ENCODE measurements around the gene TIMM22.
"Not testable (repeated sequence)": the region's sequence is repeated elsewhere in the genome, so short reads cannot be mapped to it uniquely, and the experiment has no call there.

Gene TIMM22

DNA sequence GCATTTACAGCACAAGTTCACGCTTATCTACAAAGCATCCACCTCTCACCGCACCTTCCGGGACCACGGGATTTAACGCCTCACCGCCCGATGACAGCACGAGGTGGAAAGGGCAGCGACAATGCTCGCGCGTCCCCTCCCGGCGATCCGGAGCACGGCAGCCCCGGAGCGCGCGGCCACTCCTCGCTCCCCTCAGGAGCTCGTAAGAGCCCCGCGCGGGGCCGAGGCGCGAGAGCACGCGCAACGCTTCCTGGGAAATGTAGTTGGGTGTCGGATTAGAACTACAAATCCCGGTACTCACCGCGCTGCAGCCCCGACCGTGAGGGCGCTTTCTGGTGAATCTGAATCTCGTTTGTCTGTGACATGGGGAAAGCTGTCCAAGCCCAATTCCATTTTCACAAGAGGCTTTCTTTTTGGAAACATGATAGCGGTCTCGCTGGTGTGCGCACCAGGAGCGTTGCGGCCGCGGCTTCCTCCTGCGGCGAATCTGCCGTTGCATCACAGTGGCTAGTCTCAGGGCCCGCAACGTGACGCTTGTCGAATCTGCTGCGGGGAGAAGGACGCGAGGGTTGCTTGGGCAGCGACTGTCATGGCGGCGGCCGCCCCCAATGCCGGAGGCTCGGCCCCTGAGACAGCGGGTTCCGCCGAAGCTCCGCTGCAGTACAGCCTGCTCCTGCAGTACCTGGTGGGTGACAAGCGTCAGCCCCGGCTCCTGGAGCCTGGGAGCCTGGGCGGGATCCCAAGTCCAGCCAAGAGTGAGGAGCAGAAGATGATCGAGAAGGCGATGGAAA is at the start of gene TIMM22:
Gene TIMM22 (plus strand): TSS at position 576 of the 791 bp plus-strand sequence. CDS start 14 bp downstream, at position 590.
- peak; percentile 92 for TF ChIP-seq CTCF (IDR thresholded peaks at IDR 0.05; ENCODE audit: insufficient read depth, low read depth, low read length, missing control alignments)
- peak; percentile 99 for DNase-seq (ENCODE audit: low read depth)
- H3K4me3 ChIP-seq (ENCODE audit: low read depth, low read length), result peak within 1 kb of the TSS; percentile 77

DNA sequence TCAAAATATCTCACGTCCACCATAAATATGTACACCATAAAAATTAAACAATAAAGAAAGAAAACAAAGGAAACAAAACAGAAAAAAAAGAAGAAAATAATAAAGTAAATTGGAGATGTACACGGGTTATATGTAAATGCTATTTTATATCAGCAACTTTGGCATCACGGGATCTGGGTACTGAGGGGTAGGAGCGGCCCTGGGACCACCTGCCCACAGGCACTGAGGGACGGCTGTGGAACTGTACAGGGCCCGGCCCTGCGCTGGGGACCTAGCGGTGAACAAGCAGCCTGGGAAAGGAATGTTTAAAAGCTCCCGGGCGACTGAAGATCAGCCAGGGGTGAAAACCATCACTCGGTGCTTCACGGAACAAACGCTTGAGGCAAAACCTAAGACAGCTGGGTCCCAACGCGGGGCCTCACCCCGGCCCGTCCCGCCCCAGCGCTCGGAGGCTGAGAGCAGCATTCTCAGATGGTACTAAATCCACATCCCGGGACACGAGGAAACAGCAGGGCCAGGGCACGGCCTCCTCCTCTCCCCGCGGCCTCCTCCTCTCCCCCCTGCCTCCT is 48.6 kb upstream of the TIMM22 start:
- no peak for DNase-seq (ENCODE audit: low read depth)
- no peak for TF ChIP-seq CTCF (IDR thresholded peaks at IDR 0.05; ENCODE audit: insufficient read depth, low read depth, low read length, missing control alignments)
- no peak overlapping the region for H3K4me3 ChIP-seq (ENCODE audit: low read depth, low read length)

GRCh38 chr17:949623-950303 is 47.2 kb upstream of the TIMM22 start:
- no peak for TF ChIP-seq CTCF (IDR thresholded peaks at IDR 0.05; ENCODE audit: insufficient read depth, low read depth, low read length, missing control alignments)
- H3K4me3 ChIP-seq (ENCODE audit: low read depth, low read length), result no peak overlapping the region
- DNase-seq (ENCODE audit: low read depth), result no peak

DNA sequence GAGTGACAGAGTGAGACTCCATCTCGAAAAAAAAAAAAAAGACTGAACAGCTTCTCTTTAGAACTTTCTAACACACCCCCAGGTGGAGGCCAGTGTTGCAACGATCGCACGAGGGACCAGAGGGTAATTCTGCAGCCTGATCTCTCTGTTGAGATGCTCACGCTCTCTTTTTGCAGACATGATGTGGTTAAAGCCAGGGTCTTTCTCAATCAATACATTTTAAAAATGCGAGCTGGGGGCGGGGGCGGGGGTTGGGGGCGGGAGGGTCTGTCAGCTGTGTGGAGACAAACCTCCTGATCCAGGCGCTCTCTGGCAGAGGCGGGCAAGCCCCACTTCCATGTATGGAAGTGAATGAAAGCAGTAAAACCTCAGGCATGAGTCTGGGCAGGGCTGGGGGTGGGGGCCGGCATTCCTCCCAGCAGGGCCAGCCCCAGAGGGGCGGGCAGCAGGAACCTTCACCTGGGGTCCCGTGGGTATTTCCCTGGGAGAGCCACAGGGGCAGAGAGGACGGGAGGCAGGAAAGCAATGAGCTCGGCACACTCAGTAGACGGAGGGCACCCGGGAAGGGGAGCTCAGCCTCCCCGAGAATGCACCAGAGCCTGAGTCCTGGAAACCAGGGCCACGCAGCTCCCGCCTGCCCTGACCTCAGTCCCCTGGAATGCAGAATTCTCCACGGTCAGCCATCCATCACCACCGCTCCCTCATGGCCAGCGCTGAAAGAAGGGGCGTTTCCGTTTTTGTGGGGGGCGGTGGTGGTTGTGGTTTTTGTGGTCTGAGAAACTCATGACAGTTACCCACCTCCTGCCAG is 45.4 kb upstream of the TIMM22 start:
- no peak for TF ChIP-seq CTCF (IDR thresholded peaks at IDR 0.05; ENCODE audit: insufficient read depth, low read depth, low read length, missing control alignments)
- no peak overlapping the region for H3K4me3 ChIP-seq (ENCODE audit: low read depth, low read length)

DNA sequence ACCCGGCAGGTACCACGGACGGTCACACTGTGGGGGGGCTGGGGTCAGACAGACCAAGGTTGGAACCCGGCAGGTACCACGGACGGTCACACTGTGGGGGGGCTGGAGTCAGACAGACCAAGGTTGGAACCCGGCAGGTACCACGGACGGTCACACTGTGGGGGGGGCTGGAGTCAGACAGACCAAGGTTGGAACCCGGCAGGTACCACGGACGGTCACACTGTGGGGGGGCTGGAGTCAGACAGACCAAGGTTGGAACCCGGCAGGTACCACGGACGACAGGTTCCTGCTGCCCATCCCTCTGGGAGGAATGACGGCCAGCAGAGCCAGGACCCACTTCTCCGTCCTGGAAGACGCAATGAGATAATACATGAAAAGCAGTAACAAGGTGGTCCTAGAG is 44.3 kb upstream of the TIMM22 start:
- DNase-seq (ENCODE audit: low read depth); H3K4me3 ChIP-seq (ENCODE audit: low read depth, low read length): not testable (repeated sequence)

More for the DNA sequence above, 45.4 kb upstream of the TIMM22 start:
- DNase-seq (ENCODE audit: low read depth), result no peak

DNA sequence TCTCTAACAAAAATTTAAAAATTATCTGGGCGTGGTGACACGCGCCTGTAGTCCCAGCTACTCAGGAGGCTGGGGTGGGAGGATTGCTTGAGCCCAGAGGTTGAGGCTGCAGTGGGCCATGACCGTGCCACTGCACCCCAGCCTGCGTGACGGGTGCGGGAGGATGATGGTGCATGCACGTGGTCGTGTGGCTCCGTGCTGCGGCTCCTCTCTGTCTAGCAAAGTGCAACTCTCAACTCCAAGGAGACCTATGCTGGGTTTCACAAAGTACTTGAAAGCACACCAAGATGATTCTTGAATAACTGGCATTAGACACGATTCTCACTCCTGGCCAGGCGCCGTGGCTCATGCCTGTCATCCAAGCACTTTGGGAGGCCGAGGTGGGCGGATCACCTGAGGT is 43.2 kb upstream of the TIMM22 start:
- no peak overlapping the region for H3K4me3 ChIP-seq (ENCODE audit: low read depth, low read length)
- no peak for DNase-seq (ENCODE audit: low read depth)
- TF ChIP-seq CTCF (IDR thresholded peaks at IDR 0.05; ENCODE audit: insufficient read depth, low read depth, low read length, missing control alignments), result no peak
